Superior temporal gyrus (tissue), 1 donor: ENCODE results near the gene KRT7.
"Not testable (repeated sequence)": the region's sequence is repeated elsewhere in the genome, so short reads cannot be mapped to it uniquely, and the experiment has no call there.

Experiments used
- DNase-seq: peaks from one replicate; pipeline ENCODE4 v3.0.0-alpha.2; 2016; ENCODE audit errors: extremely low spot score

Gene KRT7

DNA sequence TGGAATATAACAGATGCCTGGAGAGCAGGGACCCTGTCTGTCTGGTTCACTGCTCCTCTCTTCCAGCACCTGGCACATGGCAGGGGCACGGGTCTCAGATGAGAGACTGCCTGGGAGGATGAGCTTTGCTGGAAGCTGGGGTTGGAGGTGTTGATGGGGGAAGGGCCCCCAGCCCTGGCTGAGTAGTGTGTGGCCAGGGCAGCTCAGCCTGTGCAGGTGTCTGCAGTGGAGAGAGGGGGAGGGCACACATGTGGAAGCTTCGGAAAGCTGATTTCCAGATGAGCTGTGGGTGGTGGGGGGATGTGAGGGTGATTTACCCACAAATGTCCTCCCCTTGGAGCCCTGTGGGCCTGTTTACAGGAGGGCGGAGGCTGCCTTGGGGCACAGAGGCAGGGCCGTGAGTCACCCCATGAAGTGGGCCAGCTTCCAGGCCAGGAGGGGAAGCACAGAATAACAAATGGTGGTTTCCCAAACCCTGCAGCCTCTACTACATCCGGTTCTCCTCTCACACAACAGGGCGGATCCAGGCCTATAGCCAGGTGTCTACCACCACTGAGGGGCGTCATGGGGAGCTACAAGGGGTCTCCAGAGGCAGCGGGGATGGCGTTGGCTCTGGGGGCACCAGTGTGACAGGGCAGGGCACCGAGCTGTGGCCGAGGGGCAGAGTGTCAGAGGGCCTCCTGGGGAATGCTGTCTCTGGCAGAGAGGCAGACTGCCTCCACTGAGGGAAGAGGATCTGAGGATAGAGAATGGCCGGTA lies 11.0 kb downstream of the KRT7 start:
- no peak for DNase-seq

DNA sequence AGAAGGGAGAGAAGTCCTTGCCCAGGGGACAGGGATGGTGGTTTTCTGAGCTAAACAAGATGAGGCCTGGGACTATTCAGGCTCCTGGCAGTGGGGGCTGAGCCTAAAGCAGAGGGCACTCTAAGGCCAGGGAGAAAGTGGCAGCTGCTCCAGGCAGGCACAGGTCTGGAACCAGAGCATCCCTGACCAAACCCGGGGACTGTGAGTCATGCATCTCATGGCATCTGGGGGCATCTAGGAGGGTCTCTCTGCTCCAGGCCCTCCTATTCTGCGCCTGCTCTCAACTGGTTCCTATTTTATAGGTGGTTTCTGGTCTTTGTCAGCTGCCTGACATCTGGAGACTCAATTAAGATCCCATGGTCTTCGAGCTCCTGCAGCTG lies 11.6 kb downstream of the KRT7 start:
- DNase-seq, result no peak

- DNase-seq, result no peak
Observed at GRCh38 chr12:52245259-52245961, 12.4 kb downstream of the KRT7 start.

DNA sequence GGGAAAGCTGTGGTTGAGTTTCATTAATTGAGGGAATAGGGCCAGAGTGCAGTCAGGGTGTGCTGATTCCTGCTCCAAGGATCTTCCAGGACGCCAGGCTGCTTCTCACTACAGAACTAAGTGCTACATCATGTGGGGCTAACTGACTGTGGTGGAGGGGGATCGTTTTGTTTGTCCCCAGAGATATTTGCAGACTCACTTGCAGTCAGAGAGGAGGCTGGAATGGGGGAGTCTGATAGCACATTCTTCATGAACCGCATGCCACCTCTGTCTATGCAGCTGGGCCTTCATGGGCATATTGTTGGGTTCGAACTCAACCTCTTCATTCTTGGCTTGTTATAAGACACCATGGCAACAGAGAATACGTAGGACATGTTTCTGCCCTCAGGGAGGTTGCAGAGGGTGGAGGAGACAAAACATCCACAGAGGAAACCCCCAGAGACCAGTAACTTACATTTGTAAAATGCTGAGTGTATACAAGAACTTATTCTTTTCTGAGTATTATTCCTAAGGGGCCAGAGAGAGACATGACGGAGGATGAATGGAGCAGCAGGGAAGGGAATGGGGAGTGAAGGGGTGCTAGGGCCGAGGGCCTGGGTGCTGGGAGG lies 13.0 kb downstream of the KRT7 start:
- no peak for DNase-seq

GRCh38 chr12:52246720-52247621 lies 13.9 kb downstream of the KRT7 start:
- no peak for DNase-seq

DNA sequence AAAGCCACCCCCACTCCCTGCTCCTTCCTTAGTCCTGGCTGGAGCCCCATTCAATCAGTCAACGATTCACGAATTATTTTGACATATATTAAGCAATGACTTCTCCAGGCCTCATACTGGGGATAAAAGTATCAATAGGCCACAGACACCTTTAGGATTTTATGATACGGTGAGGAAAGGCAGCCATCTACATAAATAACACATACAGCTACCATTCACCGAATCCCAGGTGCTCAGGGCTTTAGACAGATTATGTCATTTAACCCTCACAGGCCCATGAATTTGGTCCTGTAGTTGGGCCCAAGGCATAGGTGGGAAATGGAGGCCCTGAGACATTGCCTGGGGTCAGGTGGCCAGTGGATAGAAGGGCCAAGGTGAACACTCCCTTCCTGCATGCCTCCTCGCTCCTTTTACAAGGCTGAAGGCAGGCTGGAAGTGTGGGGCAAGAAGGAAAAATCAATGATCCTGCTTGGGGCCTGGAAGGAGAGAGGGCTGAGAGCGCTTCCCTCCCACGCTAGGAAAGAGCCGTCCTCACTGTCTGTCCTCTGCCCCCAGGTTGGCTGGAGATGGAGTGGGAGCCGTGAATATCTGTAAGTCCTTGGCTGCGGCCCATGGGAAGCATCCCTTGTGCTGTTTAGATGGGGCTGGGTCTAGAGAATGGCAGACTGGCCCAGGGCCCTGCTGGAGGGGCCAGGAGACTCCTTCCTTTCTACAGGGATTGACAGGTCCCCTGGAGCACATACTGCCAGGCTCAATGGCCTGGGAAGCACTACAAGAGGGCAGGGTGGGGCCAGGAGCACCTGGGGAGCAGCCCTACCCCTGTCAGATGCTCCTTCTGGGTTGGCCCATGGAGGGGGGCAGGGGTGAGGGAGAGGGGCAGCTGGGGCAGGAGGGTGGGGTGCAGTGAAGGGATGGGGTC lies 14.8 kb downstream of the KRT7 start:
- DNase-seq, result no peak

DNA sequence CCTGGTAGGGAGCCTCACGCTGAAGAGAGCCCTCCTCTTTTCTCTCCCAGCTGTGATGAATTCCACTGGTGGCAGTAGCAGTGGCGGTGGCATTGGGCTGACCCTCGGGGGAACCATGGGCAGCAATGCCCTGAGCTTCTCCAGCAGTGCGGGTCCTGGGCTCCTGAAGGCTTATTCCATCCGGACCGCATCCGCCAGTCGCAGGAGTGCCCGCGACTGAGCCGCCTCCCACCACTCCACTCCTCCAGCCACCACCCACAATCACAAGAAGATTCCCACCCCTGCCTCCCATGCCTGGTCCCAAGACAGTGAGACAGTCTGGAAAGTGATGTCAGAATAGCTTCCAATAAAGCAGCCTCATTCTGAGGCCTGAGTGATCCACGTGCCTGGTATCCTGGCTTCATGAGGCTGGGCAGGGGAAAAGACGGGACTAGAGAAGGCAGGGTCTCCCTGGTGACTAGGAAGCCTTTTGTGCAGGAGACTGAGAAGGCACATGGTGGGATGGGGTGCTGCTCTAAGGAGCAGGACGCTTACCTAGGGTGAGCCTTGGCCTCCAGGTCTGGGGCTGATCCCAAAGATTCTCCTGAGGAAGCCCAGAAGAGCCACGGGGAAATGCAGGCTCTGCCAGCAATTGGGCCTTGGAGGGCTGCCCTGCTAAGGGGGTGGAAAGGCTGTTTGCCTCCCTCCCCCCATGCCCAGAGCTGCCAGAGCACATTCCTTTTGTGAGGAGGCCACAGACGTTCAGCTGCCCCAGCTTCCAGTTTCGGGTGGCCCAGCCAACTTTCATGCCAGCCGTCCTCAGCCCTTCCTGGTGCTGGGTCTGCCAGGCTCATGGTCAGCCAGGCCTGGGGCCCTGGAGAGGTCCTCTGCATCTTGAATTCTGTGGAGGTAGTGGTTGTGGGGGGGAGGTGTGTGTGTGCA lies 15.8 kb downstream of the KRT7 start:
- DNase-seq, result peak; percentile 15

- DNase-seq, result no peak
Observed at GRCh38 chr12:52249511-52250047, 16.5 kb downstream of the KRT7 start.

DNA sequence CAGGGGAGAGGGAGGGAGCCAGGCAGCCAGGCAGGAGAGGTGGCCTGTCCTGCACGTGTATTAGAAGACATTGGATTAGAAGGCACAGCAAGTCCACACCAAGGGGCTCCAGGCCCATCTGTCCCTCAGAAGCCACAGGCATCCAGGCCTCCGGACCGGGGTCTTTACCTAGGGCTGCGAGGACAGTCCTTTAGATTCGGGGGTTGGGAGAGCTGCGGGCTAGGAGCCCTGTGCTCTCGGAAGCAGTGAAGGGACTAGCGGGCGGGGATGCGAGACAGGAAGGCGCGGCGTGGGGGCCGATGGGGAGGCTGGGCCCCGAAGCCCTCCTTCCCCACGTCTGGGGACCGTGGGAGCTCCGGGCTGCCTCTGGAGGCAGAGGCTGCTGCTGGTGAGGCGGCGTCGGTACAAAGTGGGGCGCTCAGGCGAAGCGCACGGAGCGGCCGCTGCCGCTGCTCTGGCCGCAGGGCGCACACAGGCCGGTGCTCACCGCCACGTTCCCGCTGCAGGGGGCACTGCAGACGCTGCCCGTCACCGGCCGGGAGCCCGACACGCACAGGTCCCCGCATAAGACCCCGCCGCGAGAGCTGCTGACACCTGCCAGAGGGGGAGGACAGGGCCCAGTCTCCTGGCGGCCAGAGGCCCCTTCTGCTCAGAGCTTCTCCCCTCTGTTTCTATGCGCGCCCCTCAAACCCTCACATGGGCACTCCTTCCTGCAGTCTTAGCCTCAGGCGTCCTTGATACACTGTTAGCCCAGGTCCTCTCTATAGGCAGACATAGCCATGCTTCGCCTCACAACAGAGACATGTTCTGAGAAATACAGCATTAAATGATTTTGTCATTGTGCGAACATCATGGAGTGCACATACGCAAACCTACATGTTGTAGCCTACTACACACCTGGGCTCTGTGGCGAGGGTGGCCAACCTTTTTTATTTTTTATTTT lies 17.3 kb downstream of the KRT7 start:
- no peak for DNase-seq

GRCh38 chr12:52251367-52252051 lies 18.5 kb downstream of the KRT7 start:
- DNase-seq, result no peak

- not testable (repeated sequence) for DNase-seq
Observed at GRCh38 chr12:52252175-52252615, 19.2 kb downstream of the KRT7 start.

- DNase-seq, result no peak
Observed at GRCh38 chr12:52252728-52253343, 19.8 kb downstream of the KRT7 start.

GRCh38 chr12:52253391-52254179 lies 20.5 kb downstream of the KRT7 start:
- DNase-seq, result no peak

DNA sequence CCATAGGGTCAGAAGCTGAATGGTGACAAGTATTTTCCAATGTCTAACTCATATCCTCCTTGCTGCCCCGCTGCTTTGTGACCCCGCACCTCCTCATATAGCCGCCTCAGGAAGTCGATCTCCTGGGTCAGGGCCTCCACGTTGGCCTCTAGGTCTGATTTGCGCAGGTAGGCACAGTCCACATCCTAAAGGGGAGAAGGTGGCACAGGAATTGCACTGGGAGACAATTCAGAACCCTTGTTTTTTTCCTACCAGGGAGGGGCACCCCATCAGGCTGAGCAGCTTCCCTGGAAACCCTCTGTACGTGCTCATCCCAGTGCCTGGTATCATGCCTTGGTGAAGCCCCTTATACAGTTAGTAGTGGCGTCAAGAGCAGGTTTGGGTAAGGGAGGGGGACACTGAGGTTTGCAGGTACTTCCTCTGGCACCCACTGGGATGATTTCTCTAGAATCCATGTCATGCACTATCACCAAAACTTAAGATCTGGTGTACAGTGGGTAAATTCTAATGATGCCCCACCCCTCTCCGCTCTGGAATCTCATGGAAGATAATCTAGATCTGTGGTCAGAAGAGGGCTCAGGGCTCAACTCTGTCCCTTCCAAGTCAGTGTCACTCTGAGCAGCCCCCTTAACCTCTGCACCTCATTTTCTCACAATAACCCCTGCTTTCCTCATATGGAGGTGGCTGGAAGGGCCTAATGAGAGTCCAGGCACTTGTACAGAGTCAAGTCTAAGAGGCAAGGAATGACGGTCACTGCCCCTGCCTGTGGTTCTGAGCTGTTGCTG lies 21.3 kb downstream of the KRT7 start:
- no peak for DNase-seq

DNA sequence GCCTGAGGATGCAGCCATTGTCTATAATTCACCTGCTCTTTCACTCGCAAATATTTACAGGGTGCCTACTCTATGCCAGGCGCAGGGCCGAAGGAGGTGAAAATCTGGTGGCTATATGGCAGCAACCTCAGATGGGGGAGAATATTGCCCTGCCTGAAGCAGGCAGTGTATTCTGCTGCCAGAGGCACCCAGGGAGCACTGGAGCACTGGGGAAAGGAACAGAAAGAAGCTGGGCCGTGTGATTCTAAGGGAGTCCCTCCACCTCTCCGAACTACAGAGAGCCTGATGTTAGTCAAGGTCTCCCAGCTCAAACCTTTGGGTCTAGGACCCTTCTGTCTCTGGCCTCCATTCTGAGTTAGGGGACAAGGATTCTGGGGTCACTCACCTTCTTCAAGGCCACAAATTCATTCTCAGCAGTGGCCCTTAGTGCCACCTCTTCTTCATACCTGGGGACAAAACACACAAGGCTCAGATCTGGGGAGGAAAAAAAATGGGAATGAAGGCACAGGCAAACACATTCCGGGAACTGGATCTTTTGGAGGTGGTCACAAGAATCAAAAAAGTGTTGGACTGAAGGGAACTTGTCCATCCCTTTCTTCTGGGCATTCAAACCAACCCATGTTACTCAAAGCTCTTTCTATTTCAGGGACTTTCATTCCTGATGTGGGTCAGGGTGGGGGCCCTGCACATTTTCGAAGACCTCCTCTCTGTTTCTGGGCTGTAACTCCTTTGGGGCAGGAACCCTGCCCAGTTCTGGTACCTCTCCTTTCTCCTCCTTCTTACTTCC lies 22.1 kb downstream of the KRT7 start:
- DNase-seq, result no peak
